SU-DHL-6 (cell line): ENCODE measurements around the gene VPS52.
"Not testable (repeated sequence)": the region's sequence is repeated elsewhere in the genome, so short reads cannot be mapped to it uniquely, and the experiment has no call there.

Experiments used
- EZH2phosphoT487 ChIP-seq: fragments of 200-600 bp; sonication (generic), shearing (Covaris generic); conservative IDR thresholded peaks from 2 replicates; pipeline ENCODE4 v1.6.1; 2018; ENCODE audit warnings: mild to moderate bottlenecking, antibody characterized with exemption, low read length, moderate library complexity, mixed read lengths
- TF ChIP-seq, protein P1 (sequence below): fragments of 200-600 bp; sonication (generic); IDR thresholded peaks from one replicate; pipeline ENCODE4 v1.5.1; 2017; ENCODE audit warnings: antibody characterized with exemption, mild to moderate bottlenecking, low read length, moderate library complexity; ENCODE audit not compliant: insufficient read depth, poor library complexity, severe bottlenecking

DNA sequence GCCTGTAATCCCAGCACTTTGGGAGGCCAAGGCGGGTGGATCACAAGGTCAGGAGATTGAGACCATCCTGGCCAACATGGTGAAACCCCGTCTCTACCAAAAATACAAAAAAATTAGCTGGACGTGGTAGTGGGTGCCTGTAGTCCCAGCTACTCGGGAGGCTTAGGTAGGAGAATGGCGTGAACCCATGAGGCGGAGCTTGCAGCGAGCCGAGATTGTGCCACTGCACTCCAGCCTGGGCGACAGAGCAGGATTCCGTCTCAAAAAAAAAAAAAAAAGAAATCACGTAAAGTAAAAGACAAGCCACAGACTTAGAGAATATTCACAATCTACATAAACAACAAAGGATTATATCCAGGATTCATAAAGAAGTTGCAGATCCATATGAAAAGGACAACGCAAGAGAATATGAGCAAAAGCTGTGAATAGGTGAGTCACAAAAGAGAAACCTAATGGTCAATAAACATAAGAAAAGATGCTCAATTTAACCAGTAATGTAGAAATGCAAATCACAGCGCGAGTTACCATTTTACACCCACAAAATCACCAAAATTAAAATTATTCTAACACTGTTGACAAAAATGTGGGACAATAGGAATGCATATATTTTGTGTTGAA, 45.1 kb downstream of the VPS52 start:
- not testable (repeated sequence) for TF ChIP-seq EZH2phosphoT487
- TF ChIP-seq, protein P1, sequence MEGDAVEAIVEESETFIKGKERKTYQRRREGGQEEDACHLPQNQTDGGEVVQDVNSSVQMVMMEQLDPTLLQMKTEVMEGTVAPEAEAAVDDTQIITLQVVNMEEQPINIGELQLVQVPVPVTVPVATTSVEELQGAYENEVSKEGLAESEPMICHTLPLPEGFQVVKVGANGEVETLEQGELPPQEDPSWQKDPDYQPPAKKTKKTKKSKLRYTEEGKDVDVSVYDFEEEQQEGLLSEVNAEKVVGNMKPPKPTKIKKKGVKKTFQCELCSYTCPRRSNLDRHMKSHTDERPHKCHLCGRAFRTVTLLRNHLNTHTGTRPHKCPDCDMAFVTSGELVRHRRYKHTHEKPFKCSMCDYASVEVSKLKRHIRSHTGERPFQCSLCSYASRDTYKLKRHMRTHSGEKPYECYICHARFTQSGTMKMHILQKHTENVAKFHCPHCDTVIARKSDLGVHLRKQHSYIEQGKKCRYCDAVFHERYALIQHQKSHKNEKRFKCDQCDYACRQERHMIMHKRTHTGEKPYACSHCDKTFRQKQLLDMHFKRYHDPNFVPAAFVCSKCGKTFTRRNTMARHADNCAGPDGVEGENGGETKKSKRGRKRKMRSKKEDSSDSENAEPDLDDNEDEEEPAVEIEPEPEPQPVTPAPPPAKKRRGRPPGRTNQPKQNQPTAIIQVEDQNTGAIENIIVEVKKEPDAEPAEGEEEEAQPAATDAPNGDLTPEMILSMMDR: not testable (repeated sequence)
